Measurements from ENCODE around the gene APBB2. TPM values are rescaled to one million over a fixed set of nuclear protein-coding genes. Genes with fewer than 3 reads are reported as not detected.

APBB2 gene
- total and polyA plus RNA-seq, 8 donors, result 4.7 to 55.4 (median 23.1) TPM

DNA sequence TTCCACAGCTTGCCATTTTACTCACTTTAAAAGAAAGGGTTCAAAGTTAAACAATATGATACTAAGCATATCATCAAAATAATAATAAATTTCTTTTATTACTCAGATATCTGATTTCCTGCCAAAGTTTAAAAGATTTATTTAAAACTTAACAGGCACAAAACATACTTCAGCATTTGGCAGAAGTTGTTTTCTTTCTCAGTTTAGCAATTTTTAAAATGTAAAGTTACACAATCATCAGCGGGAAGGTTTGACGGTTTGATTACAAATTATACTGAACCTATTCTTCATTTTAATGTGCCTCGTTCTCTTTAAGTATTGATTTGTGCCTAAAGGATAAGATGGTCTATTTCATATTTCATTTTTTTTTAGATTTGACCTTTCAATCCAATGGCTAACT, 227.2 kb downstream of the APBB2 start:
- no peaks in the 10 kb centered on the region for H3K27me3 ChIP-seq
- 74 to 92% (median 83%) methylated on average over 3 of the region's 3 CpGs for WGBS, 5 donors
- H3K4me1 ChIP-seq, result peaks cover 0 to 19% (median 6%) of the 10 kb centered on the region in 4 donors
- intact Hi-C loops (cut with DNase I; ENCODE audit: low total_unique reads), result no loop called here
- no peaks in the 10 kb centered on the region for H3K36me3 ChIP-seq
- TF ChIP-seq, protein P1, sequence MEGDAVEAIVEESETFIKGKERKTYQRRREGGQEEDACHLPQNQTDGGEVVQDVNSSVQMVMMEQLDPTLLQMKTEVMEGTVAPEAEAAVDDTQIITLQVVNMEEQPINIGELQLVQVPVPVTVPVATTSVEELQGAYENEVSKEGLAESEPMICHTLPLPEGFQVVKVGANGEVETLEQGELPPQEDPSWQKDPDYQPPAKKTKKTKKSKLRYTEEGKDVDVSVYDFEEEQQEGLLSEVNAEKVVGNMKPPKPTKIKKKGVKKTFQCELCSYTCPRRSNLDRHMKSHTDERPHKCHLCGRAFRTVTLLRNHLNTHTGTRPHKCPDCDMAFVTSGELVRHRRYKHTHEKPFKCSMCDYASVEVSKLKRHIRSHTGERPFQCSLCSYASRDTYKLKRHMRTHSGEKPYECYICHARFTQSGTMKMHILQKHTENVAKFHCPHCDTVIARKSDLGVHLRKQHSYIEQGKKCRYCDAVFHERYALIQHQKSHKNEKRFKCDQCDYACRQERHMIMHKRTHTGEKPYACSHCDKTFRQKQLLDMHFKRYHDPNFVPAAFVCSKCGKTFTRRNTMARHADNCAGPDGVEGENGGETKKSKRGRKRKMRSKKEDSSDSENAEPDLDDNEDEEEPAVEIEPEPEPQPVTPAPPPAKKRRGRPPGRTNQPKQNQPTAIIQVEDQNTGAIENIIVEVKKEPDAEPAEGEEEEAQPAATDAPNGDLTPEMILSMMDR (IDR thresholded peaks at IDR 0.05), result no peak
- TF ChIP-seq POLR2AphosphoS5 (IDR thresholded peaks at IDR 0.05), result no peak
- TF ChIP-seq EP300 (IDR thresholded peaks at IDR 0.05), result no peak
- TF ChIP-seq POLR2A (IDR thresholded peaks at IDR 0.05), result no peak
- DNase-seq, result no peak
- no peak overlapping the region for H3K27ac ChIP-seq
- no peaks in the 10 kb centered on the region for H3K9me3 ChIP-seq
- H3K4me3 ChIP-seq, result no peak overlapping the region

DNA sequence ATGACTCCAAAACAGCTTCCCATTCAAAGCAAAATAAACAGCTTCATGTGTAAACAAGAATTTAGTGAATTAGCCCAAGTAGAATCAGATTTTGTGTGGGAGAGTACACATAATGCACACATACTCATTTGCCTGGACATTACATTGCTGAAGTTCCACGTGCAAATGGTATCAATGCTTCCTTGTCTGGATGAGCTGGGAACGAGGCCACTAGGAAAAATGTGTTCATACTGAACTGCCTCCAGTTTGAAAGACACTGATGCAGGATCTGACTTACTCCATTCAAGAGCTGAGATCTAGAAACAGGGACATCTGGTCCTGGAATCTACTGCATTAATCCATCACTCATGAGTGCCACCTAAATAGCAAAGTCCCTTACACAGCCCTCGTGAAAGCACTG, 228.0 kb downstream of the APBB2 start:
- H3K9me3 ChIP-seq, result no peaks in the 10 kb centered on the region
- TF ChIP-seq EP300 (IDR thresholded peaks at IDR 0.05) (no peak), POLR2AphosphoS5 (IDR thresholded peaks at IDR 0.05) (no peak), POLR2A (IDR thresholded peaks at IDR 0.05) (no peak)
- TF ChIP-seq, protein P1 (IDR thresholded peaks at IDR 0.05), result no peak
- no peak for DNase-seq
- H3K4me3 ChIP-seq, result no peak overlapping the region
- H3K4me1 ChIP-seq, result peaks cover 0 to 14% (median 6%) of the 10 kb centered on the region in 4 donors
- H3K36me3 ChIP-seq, result no peaks in the 10 kb centered on the region
- 48 to 71% (median 59%) methylated on average over 3 of the region's 3 CpGs for WGBS, 5 donors
- no peak overlapping the region for H3K27ac ChIP-seq
- no peaks in the 10 kb centered on the region for H3K27me3 ChIP-seq
- intact Hi-C loops (cut with DNase I; ENCODE audit: low total_unique reads), result no loop called here

DNA sequence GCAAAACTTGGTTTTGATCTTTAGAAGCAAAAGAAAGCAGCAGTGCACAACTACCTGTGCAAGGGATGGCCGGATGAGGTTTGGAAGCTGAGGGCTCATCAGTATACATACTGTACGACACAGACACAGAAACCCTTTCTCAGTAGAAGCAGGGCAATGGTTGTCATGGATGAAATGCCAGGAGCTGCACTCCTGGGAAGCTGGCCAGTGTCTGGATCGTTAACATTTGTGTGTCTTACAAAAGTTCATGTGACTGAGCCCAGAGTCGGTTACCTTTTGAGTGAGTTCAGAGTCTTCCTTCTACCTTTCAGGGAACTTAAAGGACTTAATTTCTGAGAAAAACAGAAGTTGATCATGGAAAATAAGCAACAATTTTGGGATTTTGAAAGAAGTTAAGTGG, 230.3 kb downstream of the APBB2 start:
- TF ChIP-seq POLR2A (IDR thresholded peaks at IDR 0.05) (no peak), POLR2AphosphoS5 (IDR thresholded peaks at IDR 0.05) (no peak), EP300 (IDR thresholded peaks at IDR 0.05) (no peak)
- TF ChIP-seq, protein P1 (IDR thresholded peaks at IDR 0.05), result no peak
- Histone ChIP-seq H3K27me3 (no peaks in the 10 kb centered on the region), H3K4me1 (peaks cover 0 to 7% (median 2%) of the 10 kb centered on the region in 4 donors), H3K27ac (no peak overlapping the region), H3K9me3 (no peaks in the 10 kb centered on the region), H3K36me3 (no peaks in the 10 kb centered on the region), H3K4me3 (no peak overlapping the region)
- WGBS, 5 donors, result 64 to 72% (median 67%) methylated on average over 4 of the region's 4 CpGs
- intact Hi-C loops (cut with DNase I; ENCODE audit: low total_unique reads), result no loop called here
- no peak for DNase-seq

DNA sequence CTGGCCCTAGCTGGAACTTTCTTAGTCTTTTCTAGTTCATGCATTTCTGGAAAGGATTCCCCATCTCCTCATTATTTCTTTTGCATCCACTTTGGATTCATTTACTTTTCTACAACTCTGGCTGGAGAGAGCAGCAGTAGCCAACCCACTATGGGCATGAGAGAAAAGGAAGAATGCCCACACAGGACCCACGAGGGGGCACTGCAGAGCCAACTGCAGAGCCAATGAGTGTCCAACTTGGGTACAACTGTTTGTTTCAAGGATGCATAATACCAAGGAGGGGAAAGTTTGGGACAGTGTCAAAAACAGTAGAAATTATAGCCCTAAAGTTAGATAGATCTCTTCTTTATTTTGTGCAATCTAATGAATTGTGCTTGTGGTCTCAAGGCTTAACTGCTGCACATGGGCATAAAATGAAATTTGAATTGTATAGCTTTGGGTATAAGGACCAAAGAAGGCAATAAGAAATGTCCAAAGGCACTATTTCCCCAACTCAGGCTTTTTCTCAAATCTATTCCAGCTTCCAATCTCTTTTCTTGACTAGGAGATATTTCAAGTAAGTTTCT, 233.9 kb downstream of the APBB2 start:
- Histone ChIP-seq H3K4me3 (no peak overlapping the region), H3K4me1 (peaks cover 0 to 13% (median 6%) of the 10 kb centered on the region in 4 donors), H3K27me3 (no peaks in the 10 kb centered on the region), H3K36me3 (no peaks in the 10 kb centered on the region), H3K9me3 (no peaks in the 10 kb centered on the region), H3K27ac (no peak overlapping the region)
- intact Hi-C loops (cut with DNase I; ENCODE audit: low total_unique reads), result no loop called here
- WGBS, 5 donors, result 15 to 30% (median 25%) methylated on average over 1 of the region's 1 CpG
- DNase-seq, result no peak
- TF ChIP-seq, protein P1 (IDR thresholded peaks at IDR 0.05), result peak in 2 of 7 experiments; percentile 21 to 36
- TF ChIP-seq EP300 (IDR thresholded peaks at IDR 0.05), result no peak
- TF ChIP-seq POLR2A (IDR thresholded peaks at IDR 0.05), result no peak
- TF ChIP-seq POLR2AphosphoS5 (IDR thresholded peaks at IDR 0.05), result no peak
